Esophagus squamous epithelium (tissue), 4 donors: ENCODE data around the gene FMR1.

Source experiments
- CTCF ChIP-seq, 6 experiments: fragments of 450-650 bp in 4 of 6; fragments of 200-600 bp in 2 of 6; sonication (generic) in 2 of 6; IDR thresholded peaks; one replicate each; pipeline ENCODE4 v1.5.1; 2016 to 2019; ENCODE audit warnings: antibody characterized with exemption in 6 of 6, mild to moderate bottlenecking in 4 of 6, moderate library complexity in 4 of 6
- POLR2A ChIP-seq, 4 donors: fragments of 450-650 bp; IDR thresholded peaks; one replicate each; pipeline ENCODE4 v1.6.1; 2017; ENCODE audit warnings: antibody characterized with exemption in 4 of 4, mild to moderate bottlenecking in 4 of 4, moderate library complexity in 3 of 4

GRCh38 chrX:147876849-147877646 lies 34.7 kb upstream of the FMR1 start:
- TF ChIP-seq CTCF (IDR thresholded peaks at IDR 0.05) (no peak), POLR2A (IDR thresholded peaks at IDR 0.05) (no peak)
